Gastroesophageal sphincter (tissue), 4 donors: ENCODE results near the gene MACC1. TPM values are rescaled to one million over a fixed set of nuclear protein-coding genes. Genes with fewer than 3 reads are reported as not detected.

Experiments
- ATAC-seq: fragments of 150-250 bp; one replicate; pipeline ENCODE4 v1.9.1; 2016; ENCODE audit warnings: mild to moderate bottlenecking, moderate library complexity
- H3K27ac ChIP-seq, 4 donors: fragments of 200-600 bp; sonication (generic) in 3 of 4; 1 replicate in 3 of 4; 2 replicates in 1 of 4; pipeline ENCODE4 v1.5.1; 2016 to 2019
- H3K27me3 ChIP-seq: fragments of 200-600 bp; sonication (generic); one replicate; pipeline ENCODE4 v1.5.1; 2019
- H3K36me3 ChIP-seq, 2 donors: fragments of 200-600 bp; sonication (generic); one replicate each; pipeline ENCODE4 v1.5.1; 2019; ENCODE audit warnings: control low read depth in 1 of 2
- H3K4me1 ChIP-seq, 3 donors: fragments of 200-600 bp; sonication (generic); 1 replicate in 2 of 3; 2 replicates in 1 of 3; pipeline ENCODE4 v1.5.1; 2016 to 2019; ENCODE audit warnings: control low read depth in 2 of 3
- H3K4me3 ChIP-seq, 2 donors: fragments of 200-600 bp; sonication (generic); one replicate each; pipeline ENCODE4 v1.5.1; 2019; ENCODE audit warnings: mild to moderate bottlenecking in 1 of 2, moderate library complexity in 1 of 2
- H3K9me3 ChIP-seq, 3 donors: fragments of 200-600 bp; sonication (generic); one replicate each; pipeline ENCODE4 v1.5.1; 2017 to 2019; ENCODE audit warnings: control low read depth in 2 of 3
- CTCF ChIP-seq, 4 experiments: fragments of 200-600 bp in 2 of 4; fragments of 450-650 bp in 2 of 4; sonication (generic) in 1 of 4; IDR thresholded peaks; one replicate each; pipeline ENCODE4 v1.5.1; 2017 to 2019; ENCODE audit warnings: antibody characterized with exemption in 4 of 4, mild to moderate bottlenecking in 2 of 4, moderate library complexity in 2 of 4
- EP300 ChIP-seq: sonication (generic); formaldehyde crosslinking; IDR thresholded peaks from one replicate; pipeline ENCODE4 v1.6.1; 2017; ENCODE audit warnings: antibody characterized with exemption, mild to moderate bottlenecking
- POLR2A ChIP-seq, 2 donors: fragments of 450-650 bp; IDR thresholded peaks; one replicate each; pipeline ENCODE4 v1.6.1; 2017; ENCODE audit warnings: antibody characterized with exemption in 2 of 2, mild to moderate bottlenecking in 2 of 2, moderate library complexity in 1 of 2
- POLR2AphosphoS5 ChIP-seq: sonication (generic); formaldehyde crosslinking; IDR thresholded peaks from one replicate; pipeline ENCODE4 v1.6.1; 2017; ENCODE audit warnings: antibody characterized with exemption
- WGBS, 2 donors: methylation state at CpG; one replicate each; pipeline ENCODE4 v1.1.5; 2018; ENCODE audit warnings: low coverage in 1 of 2; 5-methylcytosine and 5-hydroxymethylcytosine counted together
- total RNA-seq, 4 donors: library from RNA; depleted of rRNA; stranded (reverse); fragments of >200 nt; gene quantifications; one replicate each; pipeline ENCODE4 v1.1.0, GENCODE V29; 2016

Gene MACC1
- 1 to 10 TPM in 1 of 4 donors, under 1 TPM in 3; under 0.01 to 2.9 (median 0.25) TPM for total RNA-seq

- H3K4me1 ChIP-seq = peaks cover 0 to 15% (median 4%) of the 10 kb centered on the region in 3 donors
- H3K9me3 ChIP-seq = no peaks in the 10 kb centered on the region
- no peaks in the 10 kb centered on the region for H3K27me3 ChIP-seq
- TF ChIP-seq CTCF (IDR thresholded peaks at IDR 0.05) (peak in 1 of 4 experiments; percentile 18), EP300 (no peak)
- no peak within 1 kb of the TSS for H3K27ac ChIP-seq
- no peak within 1 kb of the TSS for H3K4me3 ChIP-seq
- no peak for ATAC-seq
- WGBS, 2 donors = 53 to 55% methylated on average over 3 to 6 of the region's 6 CpGs
- H3K36me3 ChIP-seq = no peaks in the 10 kb centered on the region
These were observed at the start of gene MACC1 for GRCh38 chr7:20217193-20217948. Gene MACC1 (minus strand): TSS chr7:20217384. CDS start chr7:20161862, 55,522 bp downstream.

GRCh38 chr7:20264623-20265022, 47.4 kb upstream of the MACC1 start:
- Histone ChIP-seq H3K27me3 (no peaks in the 10 kb centered on the region), H3K4me1 (no peaks in the 10 kb centered on the region), H3K4me3 (no peak overlapping the region), H3K36me3 (no peaks in the 10 kb centered on the region), H3K9me3 (no peaks in the 10 kb centered on the region), H3K27ac (no peak overlapping the region)
- WGBS, 2 donors = 46 to 71% methylated on average over 1 to 2 of the region's 2 CpGs
- TF ChIP-seq CTCF (IDR thresholded peaks at IDR 0.05) (no peak), EP300 (no peak), POLR2A (IDR thresholded peaks at IDR 0.05) (no peak), POLR2AphosphoS5 (no peak)
- no peak for ATAC-seq

- H3K27me3 ChIP-seq = no peaks in the 10 kb centered on the region
- no peaks in the 10 kb centered on the region for H3K4me1 ChIP-seq
- TF ChIP-seq POLR2A (IDR thresholded peaks at IDR 0.05) = no peak
- no peak for TF ChIP-seq CTCF (IDR thresholded peaks at IDR 0.05)
- no peak for TF ChIP-seq EP300
- no peak for TF ChIP-seq POLR2AphosphoS5
- H3K9me3 ChIP-seq = no peaks in the 10 kb centered on the region
- no peak overlapping the region for H3K27ac ChIP-seq
- ATAC-seq = no peak
- no peak overlapping the region for H3K4me3 ChIP-seq
- WGBS, 2 donors = 29 to 60% methylated on average over 1 of the region's 1 CpG
- no peaks in the 10 kb centered on the region for H3K36me3 ChIP-seq
These were observed 43.0 kb upstream of the MACC1 start for GRCh38 chr7:20260223-20260622.

GRCh38 chr7:20257212-20257611, 40.0 kb upstream of the MACC1 start:
- ATAC-seq = no peak
- TF ChIP-seq POLR2A (IDR thresholded peaks at IDR 0.05) (no peak), CTCF (IDR thresholded peaks at IDR 0.05) (no peak), EP300 (no peak), POLR2AphosphoS5 (no peak)
- no peak overlapping the region for H3K27ac ChIP-seq

GRCh38 chr7:20249920-20250319, 32.7 kb upstream of the MACC1 start:
- Histone ChIP-seq H3K27ac (no peak overlapping the region), H3K27me3 (no peaks in the 10 kb centered on the region), H3K4me3 (no peak overlapping the region), H3K9me3 (no peaks in the 10 kb centered on the region), H3K36me3 (no peaks in the 10 kb centered on the region), H3K4me1 (no peaks in the 10 kb centered on the region)
- 33 to 92% methylated on average over 1 of the region's 1 CpG for WGBS, 2 donors
- no peak for TF ChIP-seq CTCF (IDR thresholded peaks at IDR 0.05)
- TF ChIP-seq POLR2A (IDR thresholded peaks at IDR 0.05) = no peak
- TF ChIP-seq EP300 = no peak
- TF ChIP-seq POLR2AphosphoS5 = no peak
- no peak for ATAC-seq

More at GRCh38 chr7:20257212-20257611, 40.0 kb upstream of the MACC1 start:
- Histone ChIP-seq H3K9me3 (no peaks in the 10 kb centered on the region), H3K27me3 (no peaks in the 10 kb centered on the region), H3K4me1 (no peaks in the 10 kb centered on the region), H3K36me3 (no peaks in the 10 kb centered on the region), H3K4me3 (no peak overlapping the region)
